NCI-H1436 (cell line): Measurements from ENCODE around the gene CTDSPL2.
A peak's percentile ranks its signal among the peaks of the same experiment; 100 is the strongest.
"Not testable (repeated sequence)": the region's sequence is repeated elsewhere in the genome, so short reads cannot be mapped to it uniquely, and the experiment has no call there.

ENCODE experiments used
- DNase-seq: peaks from one replicate; lab custom pipeline; 2025; lab: John Stamatoyannopoulos, UW

Gene CTDSPL2

DNA sequence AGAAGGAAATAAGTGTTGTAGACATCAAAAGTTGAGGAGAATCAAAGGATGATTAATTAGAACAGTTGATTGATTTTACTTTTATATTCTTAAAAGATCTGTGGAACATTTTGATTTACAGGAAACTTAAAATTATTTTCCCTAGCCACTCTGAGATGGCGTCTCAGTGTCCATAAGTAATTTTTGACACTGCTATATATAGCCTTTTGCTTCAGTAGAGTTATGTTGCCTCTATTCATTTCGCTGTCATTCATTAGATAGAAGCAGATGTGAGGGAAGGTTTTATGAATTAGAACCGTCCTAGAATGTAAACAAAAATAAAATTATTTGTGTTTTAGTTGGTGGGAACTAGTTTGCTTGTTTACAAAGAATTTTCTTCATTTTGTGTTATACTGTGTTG lies 58.5 kb downstream of the CTDSPL2 start:
- no peak for DNase-seq

DNA sequence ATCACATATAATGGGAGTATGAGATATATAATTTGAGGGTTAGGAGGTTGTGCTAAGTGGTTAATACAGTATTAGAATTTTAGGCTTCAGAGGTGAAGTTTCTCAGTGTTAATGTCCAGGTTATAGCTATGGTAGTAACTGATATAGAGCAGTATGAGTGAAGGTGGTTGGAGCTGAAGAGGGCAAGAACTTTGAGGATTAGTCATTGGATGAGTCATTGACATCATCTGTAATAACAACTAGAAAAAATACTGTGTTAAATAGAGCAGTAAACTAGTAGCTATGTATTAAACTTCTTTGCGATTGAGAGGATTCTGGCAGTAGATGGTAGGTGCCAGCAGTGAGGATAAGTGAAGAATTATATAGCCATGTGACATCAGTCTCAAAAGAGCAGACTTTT lies 62.0 kb downstream of the CTDSPL2 start:
- no peak for DNase-seq

DNA sequence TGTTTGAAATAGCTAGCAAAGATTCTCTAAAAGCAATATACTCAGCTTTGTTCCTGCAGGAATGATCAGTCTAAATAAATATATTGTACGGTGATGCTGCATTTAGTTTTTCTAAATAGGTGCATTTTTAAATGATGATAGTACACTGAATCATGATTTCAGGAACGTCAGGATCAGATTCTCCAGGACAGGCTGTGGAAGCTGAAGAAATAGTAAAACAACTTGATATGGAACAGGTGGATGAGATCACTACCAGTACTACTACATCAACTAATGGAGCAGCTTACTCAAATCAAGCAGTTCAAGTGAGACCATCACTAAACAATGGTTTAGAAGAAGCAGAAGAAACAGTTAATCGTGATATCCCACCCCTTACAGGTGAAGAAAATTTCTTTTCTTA lies 63.2 kb downstream of the CTDSPL2 start:
- DNase-seq, result no peak

DNA sequence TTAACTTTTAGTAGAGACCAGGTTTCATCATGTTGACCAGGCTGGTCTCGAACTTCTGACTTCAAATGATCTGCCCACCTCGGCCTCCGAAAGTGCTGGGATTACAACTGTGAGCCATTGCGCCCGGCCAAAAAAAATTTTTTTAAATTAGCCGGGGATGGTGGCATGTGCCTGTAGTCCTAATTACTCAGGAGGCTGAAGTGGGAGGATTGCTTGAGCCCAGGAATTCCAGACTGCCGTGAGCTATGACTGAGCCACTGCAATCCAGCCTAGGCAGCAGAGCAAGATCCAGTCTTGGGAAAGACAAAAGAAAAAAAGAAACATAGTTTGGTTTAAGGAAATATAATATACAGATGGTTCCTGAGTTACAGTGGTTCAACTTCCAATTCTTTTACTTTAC lies 64.6 kb downstream of the CTDSPL2 start:
- DNase-seq, result no peak

DNA sequence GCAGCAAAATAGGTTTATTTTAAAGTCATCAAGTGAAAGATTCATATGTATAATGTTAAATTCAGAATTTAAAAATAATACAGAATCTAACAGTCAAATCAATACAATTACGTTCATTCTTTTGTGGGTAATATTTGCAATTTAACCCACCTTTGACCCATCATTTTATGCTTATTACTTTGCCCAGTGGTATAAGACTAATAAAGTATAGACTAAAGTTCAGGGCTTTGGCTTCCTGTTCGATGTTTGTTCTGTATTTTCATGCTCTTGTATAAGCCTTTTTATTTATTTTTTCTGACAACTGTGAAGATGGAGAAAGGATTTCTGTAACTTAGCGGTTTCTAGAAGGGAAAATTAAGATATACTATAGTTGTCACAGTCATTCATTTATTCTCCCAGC lies 65.2 kb downstream of the CTDSPL2 start:
- no peak for DNase-seq

DNA sequence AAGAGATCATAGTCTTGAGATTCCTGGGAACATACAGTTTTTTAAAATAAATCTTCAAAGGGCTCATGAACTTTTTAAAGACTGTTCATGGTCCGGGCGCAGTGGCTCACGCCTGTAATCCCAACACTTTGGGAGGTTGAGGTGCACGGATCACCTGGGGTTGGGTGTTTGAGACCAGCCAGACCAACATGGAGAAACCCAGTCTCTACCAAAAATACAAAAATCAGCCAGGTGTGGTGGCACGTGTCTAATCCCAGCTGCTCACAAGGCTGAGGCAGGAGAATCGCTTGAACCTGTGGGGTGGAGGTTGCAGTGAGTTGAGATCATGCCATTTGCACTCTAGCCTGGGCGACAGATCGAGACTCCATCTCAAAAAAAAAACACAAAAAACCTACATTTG lies 68.1 kb downstream of the CTDSPL2 start:
- no peak for DNase-seq

DNA sequence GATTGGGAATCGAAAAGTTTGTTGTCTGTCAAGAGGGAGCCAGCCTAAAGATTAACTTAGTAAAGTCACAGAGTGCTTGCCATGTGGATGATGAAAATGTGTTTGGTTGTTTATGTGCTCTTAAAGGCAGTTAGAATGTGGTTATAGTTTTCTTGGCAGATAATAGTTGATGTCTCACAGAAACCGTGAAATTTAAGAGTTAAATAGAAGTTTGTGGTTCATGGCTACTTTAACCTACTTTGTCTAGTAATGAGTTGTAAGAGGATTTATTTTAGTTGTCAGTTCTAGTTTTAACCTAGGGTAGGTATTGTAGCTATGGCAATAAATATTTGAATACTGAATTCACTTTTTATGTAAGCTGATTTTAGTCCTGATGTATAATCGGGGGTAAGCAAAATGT lies 73.1 kb downstream of the CTDSPL2 start:
- no peak for DNase-seq

DNA sequence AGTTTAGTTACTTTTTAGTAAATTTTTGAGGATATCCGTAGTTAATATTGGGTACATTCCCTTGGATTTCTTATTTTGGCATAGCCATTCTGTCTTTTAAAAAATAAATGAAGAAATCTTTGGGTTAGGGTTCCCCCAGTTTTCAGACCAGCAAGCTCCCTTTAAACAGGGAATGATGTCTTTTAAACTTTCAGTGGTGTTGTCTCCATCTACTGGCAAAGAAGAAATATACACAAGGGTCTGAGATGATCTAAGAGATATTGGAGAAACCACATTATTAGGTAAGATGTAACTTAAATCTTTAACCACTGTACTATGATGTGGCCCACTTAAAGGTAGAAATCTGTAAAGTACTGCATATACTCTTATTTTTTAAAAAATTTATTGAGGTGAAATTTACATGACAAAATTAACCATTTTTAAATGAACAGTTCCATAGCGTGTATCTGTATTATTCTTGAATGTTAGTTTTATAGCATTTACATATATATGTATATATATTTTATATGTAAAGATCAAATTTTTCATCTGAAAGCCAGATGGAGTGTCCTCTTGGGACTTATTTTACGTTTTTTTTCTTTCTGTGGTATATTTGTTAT lies 74.4 kb downstream of the CTDSPL2 start:
- DNase-seq, result peak; percentile 3

DNA sequence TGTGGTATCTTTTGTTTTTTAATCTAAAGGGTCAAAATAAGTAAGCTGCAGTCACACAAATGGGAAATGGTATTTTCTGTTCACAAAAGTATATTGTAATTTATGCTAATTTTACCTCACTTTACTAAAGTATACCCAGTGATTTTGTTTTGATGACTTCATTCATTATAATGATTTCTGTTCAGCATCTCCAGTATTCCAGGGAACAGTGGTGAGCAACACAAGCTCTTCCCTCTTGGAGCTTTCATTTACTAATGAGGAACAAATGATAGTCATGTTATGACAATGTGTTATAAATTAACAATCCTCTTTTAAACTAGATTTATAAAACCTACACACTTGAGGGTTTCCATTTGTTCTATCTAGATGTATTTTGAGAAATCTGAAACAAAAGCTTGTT lies 89.0 kb downstream of the CTDSPL2 start:
- DNase-seq, result no peak

DNA sequence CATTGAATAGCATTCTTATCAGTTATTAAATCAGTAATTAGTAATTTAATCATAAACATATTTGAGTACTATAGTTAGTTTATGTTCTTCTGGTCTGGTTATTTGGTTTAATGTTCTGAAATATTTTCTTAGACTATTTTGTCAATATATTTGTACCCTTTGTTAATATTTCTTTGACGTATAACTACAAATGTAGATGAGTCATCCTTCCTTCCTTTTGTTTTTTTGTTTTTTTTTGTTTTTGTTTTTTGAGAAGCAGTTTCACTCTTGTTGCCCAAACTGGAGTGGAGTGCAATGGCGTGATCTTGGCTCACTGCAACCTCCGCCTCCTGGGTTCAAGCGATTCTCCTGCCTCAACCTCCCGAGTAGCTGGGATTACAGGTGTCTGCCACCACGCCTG lies 92.1 kb downstream of the CTDSPL2 start:
- DNase-seq, result no peak

DNA sequence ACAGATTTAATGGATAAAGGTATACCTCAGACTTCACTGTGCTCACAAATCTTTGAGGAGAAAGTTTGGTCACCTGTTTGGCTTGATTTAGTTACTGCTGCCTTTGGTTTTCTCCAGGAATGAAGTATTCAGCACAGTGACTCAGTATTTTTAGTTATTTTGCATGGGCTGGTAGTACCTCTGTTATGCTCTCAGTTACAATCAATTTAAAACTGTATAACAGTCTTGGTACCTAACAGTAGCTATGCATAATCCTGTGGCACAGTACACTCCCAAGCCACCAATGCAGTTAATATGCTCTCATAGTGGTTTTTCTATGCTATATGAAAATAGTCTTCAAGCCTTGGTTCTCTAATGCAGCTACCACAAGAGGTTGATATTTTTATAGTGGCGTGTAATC lies 97.6 kb downstream of the CTDSPL2 start:
- DNase-seq, result no peak

DNA sequence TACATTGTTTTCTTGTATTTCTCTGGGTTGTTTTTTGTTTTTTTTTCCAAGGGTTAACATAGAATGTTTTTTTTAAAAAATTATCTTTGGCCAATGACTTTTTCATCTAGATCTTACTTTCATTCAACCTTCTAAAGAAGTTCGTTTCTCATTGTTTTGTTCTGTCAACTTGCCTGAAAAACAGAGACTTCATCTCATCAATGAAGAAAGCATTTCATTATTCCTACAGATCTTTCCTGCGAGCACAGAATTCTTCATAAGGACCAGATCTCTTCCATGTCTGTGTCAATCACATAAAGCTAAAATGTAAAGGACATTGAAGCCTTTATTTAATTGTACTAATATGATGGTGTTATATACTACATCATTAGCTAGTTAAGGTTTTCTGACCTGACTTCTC lies 99.8 kb downstream of the CTDSPL2 start:
- DNase-seq, result no peak

DNA sequence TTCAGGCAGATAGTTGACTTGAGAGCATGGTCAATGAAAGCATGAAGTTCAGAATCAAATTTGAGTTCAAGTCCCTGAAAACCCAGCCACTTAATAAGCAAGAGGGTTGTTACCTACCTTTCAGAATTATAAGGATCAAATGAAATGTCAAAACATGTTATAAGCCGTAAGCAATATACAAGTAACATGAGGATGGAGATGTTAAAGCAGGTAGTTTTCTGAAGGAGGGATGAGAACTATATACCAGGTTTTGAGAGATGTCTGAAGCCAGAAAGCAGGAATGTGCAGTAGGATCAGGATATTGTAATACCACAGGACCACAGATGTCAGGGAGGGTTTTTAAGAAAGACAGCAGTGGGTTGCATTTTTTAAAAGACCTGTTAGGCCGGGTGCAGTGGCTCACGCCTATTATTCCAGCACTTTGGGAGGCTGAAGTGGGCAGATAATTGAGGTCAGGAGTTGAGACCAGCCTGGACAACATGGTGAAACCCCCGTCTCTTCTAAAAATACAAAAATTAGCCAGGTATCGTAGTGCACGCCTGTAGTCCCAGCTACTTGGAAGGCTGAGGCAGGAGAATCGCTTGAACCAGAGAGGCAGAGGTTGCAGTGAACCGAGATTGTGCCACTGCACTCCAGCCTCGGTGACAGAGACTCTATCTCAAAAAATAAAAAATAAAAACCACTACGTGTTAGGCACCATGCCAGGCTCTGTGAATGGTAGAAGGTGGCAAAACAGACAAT lies 102.6 kb downstream of the CTDSPL2 start:
- DNase-seq, result no peak

DNA sequence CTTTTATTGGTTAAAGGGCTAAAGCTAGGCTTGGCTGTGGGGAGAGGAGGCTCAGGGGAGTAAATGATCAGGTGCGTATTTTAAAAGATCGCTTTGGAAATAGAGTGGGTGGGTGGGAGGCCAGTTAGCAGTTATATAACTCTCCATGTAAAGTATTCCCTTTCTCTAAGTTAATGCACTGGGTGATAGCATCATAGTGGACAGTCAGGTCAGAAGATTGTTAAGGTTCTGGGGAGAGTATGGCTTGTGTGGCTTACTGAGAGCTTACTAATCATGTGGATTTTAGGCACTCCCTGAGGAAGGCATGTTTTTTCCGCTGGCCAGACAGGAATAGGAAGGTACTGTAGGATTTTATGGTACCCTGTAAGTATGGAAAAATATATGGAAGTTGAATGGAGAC lies 103.2 kb downstream of the CTDSPL2 start:
- no peak for DNase-seq

DNA sequence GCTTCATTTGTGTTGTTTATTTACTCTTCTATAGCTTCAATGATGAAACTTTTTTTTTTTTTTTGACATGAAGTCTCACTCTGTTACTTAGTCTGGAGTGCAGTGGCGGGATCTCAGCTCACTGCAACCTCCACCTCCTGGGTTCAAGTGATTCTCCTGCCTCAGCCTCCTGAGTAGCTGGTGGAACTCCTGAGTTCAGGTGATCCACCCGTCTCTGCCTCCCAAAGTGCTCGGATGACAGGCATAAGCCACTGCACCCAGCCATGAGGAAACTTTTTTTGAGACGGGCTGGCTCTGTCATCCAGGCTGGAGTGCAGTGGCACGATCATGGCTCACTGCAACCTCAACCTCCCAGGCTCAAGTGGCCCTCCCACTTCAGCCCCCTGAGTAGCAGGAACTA lies 104.8 kb downstream of the CTDSPL2 start:
- DNase-seq, result not testable (repeated sequence)

DNA sequence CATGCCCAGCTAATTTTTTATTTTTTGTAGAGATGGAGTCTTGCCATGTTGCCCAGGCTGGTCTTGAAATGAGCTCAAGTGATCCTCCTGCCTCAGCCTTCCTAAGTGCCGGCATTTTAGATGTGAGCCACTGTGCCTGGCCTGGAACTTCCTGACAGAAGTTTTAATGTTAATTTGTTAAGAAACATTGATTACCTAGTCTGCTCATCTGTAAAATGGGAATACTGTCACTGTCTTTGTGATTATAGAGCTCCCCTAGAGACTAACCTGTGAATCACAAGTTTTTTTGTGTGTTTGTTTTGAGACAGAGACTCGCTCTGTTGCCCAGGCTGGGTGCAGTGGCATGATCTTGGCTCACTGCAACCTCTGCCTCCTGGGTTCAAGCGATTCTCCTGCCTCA lies 105.3 kb downstream of the CTDSPL2 start:
- DNase-seq, result no peak

DNA sequence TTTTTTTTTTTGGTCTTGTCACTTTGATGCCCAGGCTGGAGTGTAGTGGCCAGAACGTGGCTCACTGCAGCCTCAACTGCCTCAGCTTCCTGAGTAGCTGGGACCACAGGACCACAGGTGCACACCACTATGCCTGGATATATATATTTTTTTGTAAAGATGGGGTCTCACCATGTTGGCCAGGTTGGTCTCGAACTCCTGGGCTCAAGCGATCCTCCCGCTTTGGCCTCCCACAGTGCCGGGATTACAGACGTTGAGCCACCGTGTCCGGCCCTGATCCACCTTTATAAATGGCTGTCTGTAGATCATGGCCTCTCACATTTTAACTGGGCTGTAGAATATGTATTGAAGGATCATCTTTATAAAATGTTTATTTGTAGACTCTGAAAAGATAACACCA lies 107.7 kb downstream of the CTDSPL2 start:
- DNase-seq, result no peak

DNA sequence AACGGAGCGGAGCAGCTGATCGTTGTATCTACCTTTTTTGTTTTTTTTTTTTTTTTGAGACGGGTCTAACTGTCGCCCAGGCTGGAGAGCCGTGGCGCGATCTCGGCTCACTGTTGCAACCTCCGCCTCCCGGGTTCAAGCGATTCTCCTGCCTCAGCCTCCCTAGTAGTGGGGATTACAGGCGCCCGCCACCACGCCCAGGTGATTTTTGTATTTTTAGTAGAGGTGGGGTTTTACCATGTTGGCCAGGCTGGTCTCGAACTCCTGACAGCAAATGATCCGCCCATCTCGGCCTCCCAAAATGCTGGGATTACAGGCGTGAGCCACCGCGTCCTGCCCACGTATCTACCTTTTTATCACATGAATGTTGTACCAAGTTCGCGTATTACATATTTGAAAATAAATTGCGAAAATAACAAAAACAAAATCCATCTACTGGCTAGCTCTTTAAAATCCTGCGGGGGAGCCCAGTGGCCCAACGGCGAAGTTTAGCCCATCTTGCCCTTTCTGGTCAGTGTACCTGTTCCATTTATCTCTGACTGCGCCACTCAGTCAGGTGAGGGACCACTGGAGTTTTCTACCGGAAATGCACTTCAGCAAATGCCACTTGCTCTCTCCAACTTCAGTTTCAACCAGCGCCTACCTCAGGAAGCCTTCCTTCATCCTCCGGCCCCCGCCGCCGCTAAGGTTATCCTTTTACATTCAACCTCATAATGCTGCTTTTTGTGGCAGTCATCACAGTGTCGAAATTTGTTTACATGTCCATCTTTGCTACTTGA lies 108.3 kb downstream of the CTDSPL2 start:
- DNase-seq, result no peak

DNA sequence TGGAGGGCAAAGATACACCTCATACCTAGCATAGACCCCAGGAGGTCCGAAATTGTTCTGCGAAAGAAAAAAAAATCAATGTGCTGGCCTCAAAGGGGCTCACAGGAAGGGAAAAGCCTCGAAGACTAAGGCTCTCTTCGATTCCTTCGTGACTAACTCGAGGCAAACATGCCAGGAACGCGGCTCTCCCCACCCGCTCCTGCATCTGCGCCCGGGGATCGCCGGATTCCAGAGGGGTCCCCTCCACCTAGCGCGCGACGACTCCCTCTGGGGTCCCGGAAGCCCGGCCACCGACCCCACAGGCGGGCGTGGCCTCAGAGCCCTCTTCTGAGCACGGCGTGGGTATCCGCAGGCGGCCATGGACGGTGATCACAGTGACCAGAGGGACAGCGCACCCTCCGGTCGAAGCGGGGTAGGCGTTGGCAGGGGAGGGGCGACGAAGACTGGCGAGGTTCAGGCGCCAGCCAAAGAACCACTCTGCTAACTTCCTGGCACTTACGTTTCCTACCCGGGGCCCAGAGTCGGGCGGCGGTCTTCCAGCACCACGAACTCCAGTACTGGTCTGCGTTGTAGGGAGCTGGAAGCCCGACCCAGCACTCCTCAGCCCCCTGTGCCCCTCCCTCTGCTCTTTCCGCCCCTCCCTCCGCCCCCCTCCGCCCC lies 109.0 kb downstream of the CTDSPL2 start:
- peak; percentile 90 for DNase-seq

DNA sequence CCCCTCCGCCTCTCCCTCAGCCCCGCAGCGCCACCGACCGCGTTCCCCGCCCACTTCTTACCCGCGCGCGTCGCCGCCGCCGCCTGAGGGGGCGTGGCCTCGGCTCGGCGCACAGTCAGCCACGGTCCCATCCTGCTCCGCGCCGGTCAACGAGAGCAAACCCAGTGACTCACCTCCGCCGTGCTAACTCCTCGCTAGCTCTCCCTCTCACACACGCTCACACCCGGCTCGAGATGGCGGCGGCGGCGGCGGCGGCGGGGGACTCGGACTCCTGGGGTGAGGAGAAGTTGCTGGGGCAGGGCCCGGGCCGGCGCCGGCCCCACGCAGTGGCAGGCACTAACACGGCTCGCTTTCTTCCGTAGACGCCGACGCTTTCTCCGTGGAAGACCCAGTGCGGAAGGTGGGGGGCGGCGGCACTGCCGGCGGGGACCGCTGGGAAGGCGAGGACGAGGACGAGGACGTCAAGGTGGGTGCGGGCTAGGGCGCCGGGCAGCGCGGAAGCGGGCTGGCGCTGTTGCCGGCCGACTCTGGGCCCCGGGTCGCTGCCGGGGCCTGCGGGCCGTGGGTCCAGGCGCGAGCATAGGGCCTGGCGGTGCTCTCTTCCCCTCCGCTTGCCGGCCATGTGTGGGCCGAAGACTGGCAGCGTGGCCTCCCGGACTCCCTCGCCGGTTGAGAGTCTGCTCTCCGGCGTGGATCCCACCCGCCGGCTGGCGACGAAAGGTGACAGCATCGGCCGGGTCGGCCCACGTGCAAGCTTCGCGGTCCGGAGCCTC lies 109.7 kb downstream of the CTDSPL2 start, which contains the start of gene EIF3J:
Gene EIF3J, plus strand, starts transcription at position 186 of the 773 bp plus-strand sequence. Its CDS starts 48 bp downstream, at position 234.
- DNase-seq, result peak; percentile 93

DNA sequence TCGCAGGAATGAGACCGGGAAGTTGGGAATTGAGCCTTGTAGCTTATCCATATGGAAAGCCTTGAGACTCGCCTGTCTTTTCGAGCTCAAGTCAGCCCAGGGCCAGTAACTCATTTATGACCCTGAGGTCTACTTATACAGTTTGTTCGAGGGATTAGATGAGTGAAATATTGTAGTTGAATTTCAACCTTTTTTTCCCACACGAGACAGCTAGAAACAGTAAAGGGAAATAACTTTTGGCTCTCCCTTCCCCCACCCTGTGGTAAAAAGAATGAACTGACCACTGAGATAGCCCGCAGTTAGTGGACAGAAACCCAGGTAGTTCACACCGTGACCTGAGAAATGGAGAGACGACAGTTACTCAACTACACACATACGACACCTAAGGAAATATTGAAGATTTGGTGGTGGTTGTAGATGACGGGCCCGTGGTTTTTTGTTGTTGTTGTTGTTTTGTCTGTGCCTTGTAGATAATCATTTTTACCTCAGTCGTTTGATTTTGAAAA lies 110.4 kb downstream of the CTDSPL2 start:
- no peak for DNase-seq
